Fibroblast of pulmonary artery (primary cell): ENCODE data around the gene CADM3.

ENCODE experiments used
- DNase-seq: peaks from one replicate; pipeline ENCODE4 v3.0.0-alpha.2; 2010; ENCODE audit warnings: low read depth
- H3K4me3 ChIP-seq: replicated peaks from 2 replicates; pipeline ENCODE4 v1.5.1; 2011; ENCODE audit warnings: low read depth, mild to moderate bottlenecking, control low read depth, low read length, moderate library complexity
- CTCF ChIP-seq: IDR thresholded peaks from 2 replicates; pipeline ENCODE4 v1.5.1; 2011; ENCODE audit warnings: mild to moderate bottlenecking, control low read depth, low read length, inconsistent platforms; ENCODE audit errors: missing control alignments

The CADM3 gene

GRCh38 chr1:159197561-159198557 lies 26.4 kb downstream of the CADM3 start:
- no peak overlapping the region for H3K4me3 ChIP-seq
- peak; percentile 85 for DNase-seq
- TF ChIP-seq CTCF = peak; percentile 99

GRCh38 chr1:159199901-159200300 lies 28.5 kb downstream of the CADM3 start:
- no peak for TF ChIP-seq CTCF
- H3K4me3 ChIP-seq = no peak overlapping the region
- no peak for DNase-seq

GRCh38 chr1:159200769-159201168 lies 29.4 kb downstream of the CADM3 start:
- no peak for TF ChIP-seq CTCF
- no peak for DNase-seq
- H3K4me3 ChIP-seq = no peak overlapping the region

- no peak overlapping the region for H3K4me3 ChIP-seq
- DNase-seq = no peak
- TF ChIP-seq CTCF = no peak
Observed at GRCh38 chr1:159201642-159202041, 30.2 kb downstream of the CADM3 start.

GRCh38 chr1:159203610-159204009 lies 32.2 kb downstream of the CADM3 start:
- DNase-seq = no peak
- H3K4me3 ChIP-seq = no peak overlapping the region
- TF ChIP-seq CTCF = no peak

- peak; percentile 31 for DNase-seq
- no peak for TF ChIP-seq CTCF
- no peak within 1 kb of the TSS for H3K4me3 ChIP-seq
Observed at GRCh38 chr1:159204161-159205141, 33.0 kb downstream of the CADM3 start, which contains the start of gene ACKR1. Gene ACKR1 (plus strand): TSS chr1:159204875. CDS start chr1:159204960, 85 bp downstream.
